Fibroblast of lung (primary cell): ENCODE measurements around the gene SIGLEC10.

Experiments used
- EZH2 ChIP-seq: IDR thresholded peaks from 2 replicates; pipeline ENCODE4 v1.5.1; 2012; ENCODE audit warnings: low read length, control low read depth, mild to moderate bottlenecking; ENCODE audit errors: missing control alignments
- TF ChIP-seq, protein P1 (sequence below), 2 donors: IDR thresholded peaks in 1 of 2; conservative IDR thresholded peaks in 1 of 2; 1 replicate in 1 of 2; 2 replicates in 1 of 2; pipeline ENCODE4 v1.5.1; 2011 to 2012; ENCODE audit warnings: low read length in 2 of 2, control low read depth in 1 of 2, inconsistent platforms in 1 of 2, low read depth in 1 of 2, mild to moderate bottlenecking in 1 of 2

DNA sequence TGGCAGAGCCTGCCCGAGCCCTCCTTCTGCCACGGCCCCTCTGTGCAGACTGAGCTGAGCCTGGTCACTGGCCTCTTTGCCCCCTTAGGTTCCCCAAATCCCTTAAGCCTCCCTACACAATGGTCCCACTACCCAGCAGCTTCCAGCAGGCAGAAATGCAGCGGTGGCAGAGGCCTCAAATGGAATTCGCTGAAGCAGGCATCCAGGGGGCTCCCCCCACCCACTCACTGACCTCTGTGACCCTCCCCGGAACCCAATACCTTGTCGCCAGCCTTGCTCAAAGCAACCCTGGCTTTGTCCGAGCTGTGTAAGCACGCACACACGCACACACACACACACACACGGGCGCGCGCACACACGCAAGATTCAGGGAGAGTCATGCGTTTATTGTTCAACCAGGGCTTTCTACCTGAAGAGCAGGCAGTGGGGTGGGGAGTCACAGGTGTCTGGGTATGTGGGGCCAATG, 29.5 kb downstream of the SIGLEC10 start, which contains the start of gene LIM2:
- TF ChIP-seq, protein P1, sequence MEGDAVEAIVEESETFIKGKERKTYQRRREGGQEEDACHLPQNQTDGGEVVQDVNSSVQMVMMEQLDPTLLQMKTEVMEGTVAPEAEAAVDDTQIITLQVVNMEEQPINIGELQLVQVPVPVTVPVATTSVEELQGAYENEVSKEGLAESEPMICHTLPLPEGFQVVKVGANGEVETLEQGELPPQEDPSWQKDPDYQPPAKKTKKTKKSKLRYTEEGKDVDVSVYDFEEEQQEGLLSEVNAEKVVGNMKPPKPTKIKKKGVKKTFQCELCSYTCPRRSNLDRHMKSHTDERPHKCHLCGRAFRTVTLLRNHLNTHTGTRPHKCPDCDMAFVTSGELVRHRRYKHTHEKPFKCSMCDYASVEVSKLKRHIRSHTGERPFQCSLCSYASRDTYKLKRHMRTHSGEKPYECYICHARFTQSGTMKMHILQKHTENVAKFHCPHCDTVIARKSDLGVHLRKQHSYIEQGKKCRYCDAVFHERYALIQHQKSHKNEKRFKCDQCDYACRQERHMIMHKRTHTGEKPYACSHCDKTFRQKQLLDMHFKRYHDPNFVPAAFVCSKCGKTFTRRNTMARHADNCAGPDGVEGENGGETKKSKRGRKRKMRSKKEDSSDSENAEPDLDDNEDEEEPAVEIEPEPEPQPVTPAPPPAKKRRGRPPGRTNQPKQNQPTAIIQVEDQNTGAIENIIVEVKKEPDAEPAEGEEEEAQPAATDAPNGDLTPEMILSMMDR (conservative IDR thresholded peaks at IDR 0.05 in 1 of 2, IDR thresholded peaks at IDR 0.05 in 1 of 2; ENCODE audit: low read depth in 1 of 2, low read length in 2 of 2) = no peak
- no peak for TF ChIP-seq EZH2
